Gastrocnemius medialis (tissue), 4 donors: Measurements from ENCODE around the gene GLT6D1.

Experiments
- POLR2A ChIP-seq, 2 donors: fragments of 450-650 bp; IDR thresholded peaks; one replicate each; pipeline ENCODE4 v1.6.1; 2017; ENCODE audit warnings: antibody characterized with exemption in 2 of 2, mild to moderate bottlenecking in 2 of 2, moderate library complexity in 2 of 2
- TF ChIP-seq, protein P1 (sequence below), 5 experiments: fragments of 450-650 bp in 3 of 5; fragments of 200-600 bp in 2 of 5; sonication (generic) in 2 of 5; IDR thresholded peaks in 4 of 5; conservative IDR thresholded peaks in 1 of 5; 1 replicate in 4 of 5; 2 replicates in 1 of 5; pipeline ENCODE4 v1.5.1; 2016 to 2019; ENCODE audit warnings: antibody characterized with exemption in 5 of 5, mild to moderate bottlenecking in 3 of 5, moderate library complexity in 3 of 5

DNA sequence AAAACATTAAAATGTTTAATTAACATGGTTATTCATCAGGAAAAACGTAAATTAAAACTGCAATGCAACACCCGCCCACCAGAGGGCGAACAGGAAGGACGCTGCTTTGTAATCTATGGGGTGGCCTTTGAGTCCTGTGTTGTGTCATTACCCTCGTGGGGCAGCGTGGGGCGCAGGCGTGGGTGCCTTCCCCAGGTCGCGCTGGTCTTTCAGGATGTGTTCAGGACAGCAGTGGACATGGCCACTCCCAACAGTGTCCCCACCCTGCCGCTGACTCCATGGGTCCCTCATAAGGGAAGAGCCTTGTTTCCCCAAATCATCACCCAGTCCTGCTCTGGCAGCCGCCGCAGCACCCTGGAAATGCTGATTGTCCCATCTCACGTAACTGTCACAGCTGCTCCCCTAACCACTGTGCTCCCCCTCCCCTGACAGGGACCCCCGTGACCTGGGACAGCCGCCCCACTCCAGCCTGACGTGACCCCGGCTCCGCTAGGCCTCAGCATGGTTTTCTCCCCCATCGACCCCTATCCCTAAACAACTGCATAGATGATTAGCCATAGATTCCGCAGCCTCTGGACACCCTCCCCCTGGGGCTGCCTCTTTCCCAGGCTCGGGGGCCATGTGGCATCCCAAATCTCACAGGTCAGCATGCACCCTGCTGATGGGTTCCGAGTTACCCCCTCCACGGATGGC lies 36.4 kb downstream of the GLT6D1 start:
- TF ChIP-seq, protein P1, sequence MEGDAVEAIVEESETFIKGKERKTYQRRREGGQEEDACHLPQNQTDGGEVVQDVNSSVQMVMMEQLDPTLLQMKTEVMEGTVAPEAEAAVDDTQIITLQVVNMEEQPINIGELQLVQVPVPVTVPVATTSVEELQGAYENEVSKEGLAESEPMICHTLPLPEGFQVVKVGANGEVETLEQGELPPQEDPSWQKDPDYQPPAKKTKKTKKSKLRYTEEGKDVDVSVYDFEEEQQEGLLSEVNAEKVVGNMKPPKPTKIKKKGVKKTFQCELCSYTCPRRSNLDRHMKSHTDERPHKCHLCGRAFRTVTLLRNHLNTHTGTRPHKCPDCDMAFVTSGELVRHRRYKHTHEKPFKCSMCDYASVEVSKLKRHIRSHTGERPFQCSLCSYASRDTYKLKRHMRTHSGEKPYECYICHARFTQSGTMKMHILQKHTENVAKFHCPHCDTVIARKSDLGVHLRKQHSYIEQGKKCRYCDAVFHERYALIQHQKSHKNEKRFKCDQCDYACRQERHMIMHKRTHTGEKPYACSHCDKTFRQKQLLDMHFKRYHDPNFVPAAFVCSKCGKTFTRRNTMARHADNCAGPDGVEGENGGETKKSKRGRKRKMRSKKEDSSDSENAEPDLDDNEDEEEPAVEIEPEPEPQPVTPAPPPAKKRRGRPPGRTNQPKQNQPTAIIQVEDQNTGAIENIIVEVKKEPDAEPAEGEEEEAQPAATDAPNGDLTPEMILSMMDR (IDR thresholded peaks at IDR 0.05 in 4 of 5, conservative IDR thresholded peaks at IDR 0.05 in 1 of 5), result peak in 4 of 5 experiments; percentile 17 to 71 (median 56)
- TF ChIP-seq POLR2A (IDR thresholded peaks at IDR 0.05), result no peak
